Neural progenitor cell (in vitro differentiated cells): ENCODE data around the gene SIM2.

Source experiments
- EZH2 ChIP-seq: fragments of 200-600 bp; sonication (generic); IDR thresholded peaks from 2 replicates; pipeline ENCODE4 v1.6.1; 2017; ENCODE audit warnings: antibody characterized with exemption, mild to moderate bottlenecking, moderate library complexity
- EZH2phosphoT487 ChIP-seq: fragments of 200-600 bp; sonication (generic); IDR thresholded peaks from 2 replicates; pipeline ENCODE4 v1.6.1; 2017; ENCODE audit warnings: antibody characterized with exemption
- TF ChIP-seq, protein P1 (sequence below): fragments of 200-600 bp; sonication (generic); IDR thresholded peaks from 2 replicates; pipeline ENCODE4 v1.5.1; 2017; ENCODE audit warnings: antibody characterized with exemption, mild to moderate bottlenecking

GRCh38 chr21:36791180-36791579 is 92.3 kb downstream of the SIM2 start:
- TF ChIP-seq, protein P1, sequence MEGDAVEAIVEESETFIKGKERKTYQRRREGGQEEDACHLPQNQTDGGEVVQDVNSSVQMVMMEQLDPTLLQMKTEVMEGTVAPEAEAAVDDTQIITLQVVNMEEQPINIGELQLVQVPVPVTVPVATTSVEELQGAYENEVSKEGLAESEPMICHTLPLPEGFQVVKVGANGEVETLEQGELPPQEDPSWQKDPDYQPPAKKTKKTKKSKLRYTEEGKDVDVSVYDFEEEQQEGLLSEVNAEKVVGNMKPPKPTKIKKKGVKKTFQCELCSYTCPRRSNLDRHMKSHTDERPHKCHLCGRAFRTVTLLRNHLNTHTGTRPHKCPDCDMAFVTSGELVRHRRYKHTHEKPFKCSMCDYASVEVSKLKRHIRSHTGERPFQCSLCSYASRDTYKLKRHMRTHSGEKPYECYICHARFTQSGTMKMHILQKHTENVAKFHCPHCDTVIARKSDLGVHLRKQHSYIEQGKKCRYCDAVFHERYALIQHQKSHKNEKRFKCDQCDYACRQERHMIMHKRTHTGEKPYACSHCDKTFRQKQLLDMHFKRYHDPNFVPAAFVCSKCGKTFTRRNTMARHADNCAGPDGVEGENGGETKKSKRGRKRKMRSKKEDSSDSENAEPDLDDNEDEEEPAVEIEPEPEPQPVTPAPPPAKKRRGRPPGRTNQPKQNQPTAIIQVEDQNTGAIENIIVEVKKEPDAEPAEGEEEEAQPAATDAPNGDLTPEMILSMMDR, result no peak
- TF ChIP-seq EZH2 (no peak), EZH2phosphoT487 (no peak)
